Limb (tissue), 2 donors: ENCODE measurements around the gene PHKG1.
"Not testable (repeated sequence)": the region's sequence is repeated elsewhere in the genome, so short reads cannot be mapped to it uniquely, and the experiment has no call there.

Experiments used
- DNase-seq, 2 donors: peaks; one replicate each; pipeline ENCODE4 v3.0.0-alpha.2; 2016; ENCODE audit errors: extremely low spot score in 2 of 2

PHKG1 gene

DNA sequence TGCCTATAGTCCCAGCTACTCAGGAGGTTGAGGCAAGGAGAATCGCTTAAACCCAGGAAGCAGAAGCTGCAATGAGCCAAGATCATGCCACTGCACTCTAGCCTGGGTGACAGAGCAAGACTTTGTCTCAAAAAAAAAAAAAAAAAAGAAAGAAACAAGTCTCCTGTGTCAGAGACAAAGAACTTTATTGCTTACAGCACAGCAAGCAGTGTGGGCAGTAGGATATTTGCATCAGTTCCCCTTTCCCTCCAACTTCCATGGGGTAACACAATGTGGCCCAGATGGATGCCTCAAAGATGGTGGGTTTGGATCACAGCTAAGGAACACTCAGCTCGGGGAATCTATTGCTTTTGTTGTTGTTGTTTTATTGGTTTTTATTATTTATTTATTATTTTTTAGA lies 47.0 kb downstream of the PHKG1 start:
- not testable (repeated sequence) for DNase-seq

GRCh38 chr7:56040730-56041129 lies 52.0 kb downstream of the PHKG1 start:
- no peak for DNase-seq

DNA sequence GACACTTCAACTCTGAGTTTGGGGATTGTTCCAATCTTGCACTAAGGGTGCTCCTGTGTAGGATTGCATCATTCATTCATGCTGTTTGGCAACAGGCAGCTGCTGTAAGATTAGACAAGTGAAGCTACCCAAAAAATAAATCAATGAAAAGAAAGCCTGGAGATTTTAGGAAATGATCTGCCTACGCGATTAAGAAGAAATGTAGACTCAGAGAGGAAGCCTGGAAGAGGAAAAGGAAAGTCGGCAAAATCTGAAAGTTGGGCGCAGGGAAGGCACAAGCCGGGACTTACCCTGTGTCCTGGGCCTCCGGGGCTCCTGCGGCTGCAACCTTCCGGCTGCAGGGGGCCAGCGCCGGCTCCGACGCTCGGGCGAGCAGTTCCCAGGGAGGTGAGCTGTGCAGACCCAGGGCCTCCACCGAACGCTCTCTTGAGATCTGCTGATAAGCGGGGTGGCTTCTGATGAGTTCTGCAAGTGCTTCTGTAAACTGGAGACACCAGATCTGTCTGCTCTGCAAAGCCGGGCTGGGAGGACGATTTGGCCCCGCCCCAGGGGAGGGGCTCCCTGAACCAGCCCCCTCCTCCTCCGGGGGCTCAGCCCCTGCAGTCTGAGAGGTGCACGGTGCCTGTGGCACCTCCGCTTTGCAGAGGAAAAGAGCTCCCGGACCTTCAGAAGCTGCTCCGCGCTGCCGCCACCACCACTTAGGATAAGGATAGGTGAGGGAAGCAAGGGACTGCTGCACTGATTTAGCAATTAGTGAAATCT lies 58.9 kb downstream of the PHKG1 start:
- DNase-seq: peak; percentile 69 to 80

- not testable (repeated sequence) for DNase-seq
Measured at GRCh38 chr7:56032578-56032977, 60.2 kb downstream of the PHKG1 start.

- not testable (repeated sequence) for DNase-seq
Measured at GRCh38 chr7:56031556-56031955, 61.2 kb downstream of the PHKG1 start.

GRCh38 chr7:56030340-56030739 lies 62.4 kb downstream of the PHKG1 start:
- no peak for DNase-seq
